DND-41 (cell line): Measurements from ENCODE around the gene PEX16.

Experiments
- EZH2 ChIP-seq: IDR thresholded peaks from 3 replicates; pipeline ENCODE4 v1.6.1; 2012; ENCODE audit warnings: borderline replicate concordance, low read depth, mild to moderate bottlenecking, moderate library complexity, low read length, inconsistent platforms; ENCODE audit not compliant: severe bottlenecking
- TF ChIP-seq, protein P1 (sequence below): IDR thresholded peaks from 2 replicates; pipeline ENCODE4 v1.5.1; 2012; ENCODE audit warnings: borderline replicate concordance, low read length, moderate library complexity, mild to moderate bottlenecking; ENCODE audit not compliant: poor library complexity, severe bottlenecking; ENCODE audit errors: extremely low read depth

DNA sequence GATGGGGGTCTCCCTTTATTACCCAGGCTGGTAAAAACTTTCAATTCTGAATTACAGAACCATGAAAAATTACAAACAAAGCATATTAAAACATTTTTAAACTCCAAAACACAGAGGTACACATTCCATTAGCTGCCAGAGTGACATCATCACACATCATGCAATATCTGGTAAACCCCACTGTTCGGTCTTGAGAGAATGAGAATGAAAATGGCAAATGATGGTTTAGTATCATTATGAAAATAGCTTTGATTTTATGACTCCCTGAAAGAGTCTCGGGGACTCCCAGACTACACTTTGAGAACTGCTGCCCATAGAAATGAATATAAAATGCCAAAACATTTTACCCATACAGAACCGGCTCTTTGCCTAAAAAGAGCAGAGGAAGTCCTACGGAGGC is 23.6 kb upstream of the PEX16 start:
- TF ChIP-seq EZH2 = no peak
- TF ChIP-seq, protein P1, sequence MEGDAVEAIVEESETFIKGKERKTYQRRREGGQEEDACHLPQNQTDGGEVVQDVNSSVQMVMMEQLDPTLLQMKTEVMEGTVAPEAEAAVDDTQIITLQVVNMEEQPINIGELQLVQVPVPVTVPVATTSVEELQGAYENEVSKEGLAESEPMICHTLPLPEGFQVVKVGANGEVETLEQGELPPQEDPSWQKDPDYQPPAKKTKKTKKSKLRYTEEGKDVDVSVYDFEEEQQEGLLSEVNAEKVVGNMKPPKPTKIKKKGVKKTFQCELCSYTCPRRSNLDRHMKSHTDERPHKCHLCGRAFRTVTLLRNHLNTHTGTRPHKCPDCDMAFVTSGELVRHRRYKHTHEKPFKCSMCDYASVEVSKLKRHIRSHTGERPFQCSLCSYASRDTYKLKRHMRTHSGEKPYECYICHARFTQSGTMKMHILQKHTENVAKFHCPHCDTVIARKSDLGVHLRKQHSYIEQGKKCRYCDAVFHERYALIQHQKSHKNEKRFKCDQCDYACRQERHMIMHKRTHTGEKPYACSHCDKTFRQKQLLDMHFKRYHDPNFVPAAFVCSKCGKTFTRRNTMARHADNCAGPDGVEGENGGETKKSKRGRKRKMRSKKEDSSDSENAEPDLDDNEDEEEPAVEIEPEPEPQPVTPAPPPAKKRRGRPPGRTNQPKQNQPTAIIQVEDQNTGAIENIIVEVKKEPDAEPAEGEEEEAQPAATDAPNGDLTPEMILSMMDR = no peak
